AG09319 (cell line): ENCODE results near the gene SERTAD4.

Source experiments
- DNase-seq: peaks from one replicate; pipeline ENCODE4 v3.0.0-alpha.2; 2010; ENCODE audit warnings: low read depth; ENCODE audit errors: extremely low read depth
- CTCF ChIP-seq: IDR thresholded peaks from 2 replicates; pipeline ENCODE4 v1.5.1; 2011; ENCODE audit warnings: low read depth, mild to moderate bottlenecking, inconsistent platforms, low read length, moderate library complexity

Gene SERTAD4

GRCh38 chr1:210244746-210245367, 12.3 kb downstream of the SERTAD4 start:
- no peak for TF ChIP-seq CTCF
- no peak for DNase-seq

GRCh38 chr1:210246447-210246846, 13.9 kb downstream of the SERTAD4 start:
- no peak for DNase-seq
- TF ChIP-seq CTCF, result no peak

GRCh38 chr1:210248341-210248740, 15.7 kb downstream of the SERTAD4 start:
- no peak for TF ChIP-seq CTCF
- DNase-seq, result no peak

GRCh38 chr1:210250665-210250997, 18.0 kb downstream of the SERTAD4 start:
- no peak for TF ChIP-seq CTCF
- no peak for DNase-seq

GRCh38 chr1:210250998-210251679, 18.5 kb downstream of the SERTAD4 start:
- no peak for DNase-seq
- TF ChIP-seq CTCF, result no peak

GRCh38 chr1:210251680-210252490, 19.3 kb downstream of the SERTAD4 start:
- no peak for DNase-seq
- no peak for TF ChIP-seq CTCF

GRCh38 chr1:210252621-210253051, 20.0 kb downstream of the SERTAD4 start:
- DNase-seq, result no peak
- TF ChIP-seq CTCF, result no peak
